Sigmoid colon (tissue), 7 donors: ENCODE data around the gene SH2B3. TPM values are rescaled to one million over a fixed set of nuclear protein-coding genes. Genes with fewer than 3 reads are reported as not detected.

Source experiments
- DNase-seq: peaks from one replicate; pipeline ENCODE4 v3.0.0-alpha.2; 2019
- H3K27ac ChIP-seq, 4 donors: fragments of 200-600 bp; sonication (generic); one replicate each; pipeline ENCODE4 v1.5.1; 2016 to 2019; ENCODE audit warnings: mild to moderate bottlenecking in 1 of 4
- H3K27me3 ChIP-seq, 3 donors: fragments of 200-600 bp; sonication (generic); one replicate each; pipeline ENCODE4 v1.5.1; 2019; ENCODE audit warnings: mild to moderate bottlenecking in 1 of 3
- H3K36me3 ChIP-seq, 4 donors: fragments of 200-600 bp; sonication (generic); one replicate each; pipeline ENCODE4 v1.5.1; 2016 to 2019
- H3K4me1 ChIP-seq, 4 donors: fragments of 200-600 bp; sonication (generic); one replicate each; pipeline ENCODE4 v1.5.1; 2017 to 2019
- H3K4me3 ChIP-seq, 4 donors: fragments of 200-600 bp; sonication (generic); one replicate each; pipeline ENCODE4 v1.5.1; 2017 to 2019; ENCODE audit warnings: mild to moderate bottlenecking in 2 of 4, moderate library complexity in 1 of 4
- H3K9me3 ChIP-seq, 4 donors: fragments of 200-600 bp in 3 of 4; sonication (generic) in 3 of 4; one replicate each; pipeline versions ENCODE4 v1.5.1 to v1.6.1; 2013 to 2019
- EP300 ChIP-seq, 4 donors: sonication (generic); formaldehyde crosslinking; IDR thresholded peaks; one replicate each; pipeline ENCODE4 v1.6.1; 2017; ENCODE audit warnings: antibody characterized with exemption in 4 of 4
- POLR2A ChIP-seq, 2 donors: fragments of 450-650 bp; IDR thresholded peaks; one replicate each; pipeline ENCODE4 v1.6.1; 2016; ENCODE audit warnings: antibody characterized with exemption in 2 of 2, mild to moderate bottlenecking in 2 of 2, moderate library complexity in 2 of 2
- POLR2AphosphoS5 ChIP-seq, 4 donors: sonication (generic); formaldehyde crosslinking; IDR thresholded peaks; one replicate each; pipeline ENCODE4 v1.6.1; 2017; ENCODE audit warnings: antibody characterized with exemption in 4 of 4
- WGBS, 2 donors: extraction: QIAGEN DNeasy Blood & Tissue Kit; methylation state at CpG; one replicate each; pipeline ENCODE4 v1.1.7; 2013; 5-methylcytosine and 5-hydroxymethylcytosine counted together
- intact Hi-C: fragments of 100-400 bp; cut with DNase I; formaldehyde crosslinking; loops from one replicate; pipeline ENCODE4 v1.15.1; 2023
- polyA plus RNA-seq, 3 donors: library from polyadenylated mRNA; stranded (reverse); fragments of 200-250 nt; gene quantifications; one replicate each; pipeline ENCODE4 v1.2.3, GENCODE V29; 2013
- total RNA-seq, 4 donors: library from RNA; depleted of rRNA; stranded (reverse); fragments of >200 nt; gene quantifications; one replicate each; pipeline ENCODE4 v1.1.0, GENCODE V29; 2016
- TF ChIP-seq, protein P1 (sequence below), 4 experiments: fragments of 450-650 bp in 3 of 4; fragments of 200-600 bp in 1 of 4; IDR thresholded peaks; one replicate each; pipeline ENCODE4 v1.5.1; 2016 to 2019; ENCODE audit warnings: antibody characterized with exemption in 4 of 4, mild to moderate bottlenecking in 3 of 4, moderate library complexity in 2 of 4
- donor health status: healthy with polysubstance abuse.
- donor health status: Bipolar disorder and iron deficiency.
- donor health status: healthy.

SH2B3 gene
- total and polyA plus RNA-seq, 7 donors: 10.4 to 32.5 (median 14.1) TPM

DNA sequence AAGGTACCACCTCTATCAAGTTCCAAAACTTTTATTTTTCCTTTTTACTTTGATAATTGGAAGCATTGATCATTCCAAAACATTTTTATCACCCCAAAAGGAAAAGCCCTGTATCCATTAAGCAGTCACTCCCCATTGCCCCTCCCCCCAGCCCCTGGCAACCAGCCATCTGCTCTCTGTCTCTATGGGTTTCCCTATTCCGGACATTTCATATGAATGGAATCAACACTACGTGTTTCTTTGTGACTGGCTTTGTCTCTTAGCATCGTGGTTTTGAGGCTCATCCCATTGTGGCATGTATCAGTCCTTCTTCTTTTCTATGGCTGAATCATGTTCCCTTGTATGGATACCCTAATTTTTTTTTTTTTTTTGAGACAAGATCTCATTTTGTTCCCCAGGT is 18.8 kb upstream of the SH2B3 start:
- DNase-seq: no peak
- H3K27me3 ChIP-seq: peaks cover 0 to 6% (median 0%) of the 10 kb centered on the region in 3 donors
- no peaks in the 10 kb centered on the region for H3K36me3 ChIP-seq
- H3K4me1 ChIP-seq: no peaks in the 10 kb centered on the region
- no peak for TF ChIP-seq POLR2A (IDR thresholded peaks at IDR 0.05)
- TF ChIP-seq, protein P1, sequence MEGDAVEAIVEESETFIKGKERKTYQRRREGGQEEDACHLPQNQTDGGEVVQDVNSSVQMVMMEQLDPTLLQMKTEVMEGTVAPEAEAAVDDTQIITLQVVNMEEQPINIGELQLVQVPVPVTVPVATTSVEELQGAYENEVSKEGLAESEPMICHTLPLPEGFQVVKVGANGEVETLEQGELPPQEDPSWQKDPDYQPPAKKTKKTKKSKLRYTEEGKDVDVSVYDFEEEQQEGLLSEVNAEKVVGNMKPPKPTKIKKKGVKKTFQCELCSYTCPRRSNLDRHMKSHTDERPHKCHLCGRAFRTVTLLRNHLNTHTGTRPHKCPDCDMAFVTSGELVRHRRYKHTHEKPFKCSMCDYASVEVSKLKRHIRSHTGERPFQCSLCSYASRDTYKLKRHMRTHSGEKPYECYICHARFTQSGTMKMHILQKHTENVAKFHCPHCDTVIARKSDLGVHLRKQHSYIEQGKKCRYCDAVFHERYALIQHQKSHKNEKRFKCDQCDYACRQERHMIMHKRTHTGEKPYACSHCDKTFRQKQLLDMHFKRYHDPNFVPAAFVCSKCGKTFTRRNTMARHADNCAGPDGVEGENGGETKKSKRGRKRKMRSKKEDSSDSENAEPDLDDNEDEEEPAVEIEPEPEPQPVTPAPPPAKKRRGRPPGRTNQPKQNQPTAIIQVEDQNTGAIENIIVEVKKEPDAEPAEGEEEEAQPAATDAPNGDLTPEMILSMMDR (IDR thresholded peaks at IDR 0.05): no peak
- intact Hi-C loops: no loop called here
- no peak overlapping the region for H3K27ac ChIP-seq
- no peaks in the 10 kb centered on the region for H3K9me3 ChIP-seq
- no peak overlapping the region for H3K4me3 ChIP-seq
- 34 to 50% methylated on average over 3 of the region's 3 CpGs for WGBS, 2 donors

DNA sequence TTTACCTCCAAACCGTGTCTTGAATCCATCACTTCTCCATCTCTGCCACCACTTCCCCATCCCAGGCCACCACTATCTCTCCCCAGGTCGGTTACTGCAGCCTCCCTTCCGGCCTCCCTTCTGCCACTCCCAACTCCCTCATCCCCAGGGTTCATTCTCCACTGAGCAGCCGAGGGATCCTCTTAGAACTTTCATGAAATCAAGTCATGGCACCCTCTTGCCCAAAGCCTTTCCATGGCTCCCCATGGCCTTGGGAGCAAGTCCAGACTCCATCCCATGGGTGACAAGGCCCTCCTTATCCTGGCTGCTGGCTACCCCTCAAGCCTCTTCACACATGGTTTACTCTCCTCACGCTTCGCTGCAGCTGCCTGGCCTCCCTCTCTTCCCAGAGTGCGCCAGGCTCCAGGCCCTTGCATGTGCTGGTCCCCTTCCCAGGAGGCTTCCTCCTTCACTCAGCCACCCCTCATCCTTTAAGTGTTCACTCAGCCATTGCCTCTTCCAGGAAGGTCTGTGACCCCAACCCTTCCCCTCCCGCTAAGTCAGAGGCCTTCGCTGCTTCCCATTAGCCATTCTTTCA is 17.9 kb upstream of the SH2B3 start:
- Histone ChIP-seq H3K36me3 (no peaks in the 10 kb centered on the region), H3K9me3 (no peaks in the 10 kb centered on the region), H3K27me3 (peaks cover 0 to 6% (median 0%) of the 10 kb centered on the region in 3 donors), H3K4me3 (no peak overlapping the region), H3K4me1 (no peaks in the 10 kb centered on the region), H3K27ac (no peak overlapping the region)
- no peak for DNase-seq
- WGBS, 2 donors: 85 to 86% methylated on average over 9 of the region's 9 CpGs
- no peak for TF ChIP-seq POLR2AphosphoS5 (IDR thresholded peaks at IDR 0.05)
- TF ChIP-seq, protein P1 (IDR thresholded peaks at IDR 0.05): no peak
- no peak for TF ChIP-seq POLR2A (IDR thresholded peaks at IDR 0.05)
- TF ChIP-seq EP300 (IDR thresholded peaks at IDR 0.05): no peak
- intact Hi-C loops: no loop called here

- Histone ChIP-seq H3K27me3 (peaks cover 0 to 6% (median 0%) of the 10 kb centered on the region in 3 donors), H3K4me3 (no peak overlapping the region), H3K27ac (no peak overlapping the region), H3K36me3 (no peaks in the 10 kb centered on the region), H3K9me3 (no peaks in the 10 kb centered on the region), H3K4me1 (no peaks in the 10 kb centered on the region)
- TF ChIP-seq, protein P1 (IDR thresholded peaks at IDR 0.05): no peak
- no peak for TF ChIP-seq EP300 (IDR thresholded peaks at IDR 0.05)
- intact Hi-C loops: no loop called here
- no peak for DNase-seq
- 73 to 75% methylated on average over 7 of the region's 7 CpGs for WGBS, 2 donors
Measured at GRCh38 chr12:111389635-111390034, 16.1 kb upstream of the SH2B3 start.

GRCh38 chr12:111390910-111391309 is 14.8 kb upstream of the SH2B3 start:
- intact Hi-C loops: no loop called here
- no peak for DNase-seq
- Histone ChIP-seq H3K4me1 (no peaks in the 10 kb centered on the region), H3K9me3 (no peaks in the 10 kb centered on the region), H3K27ac (no peak overlapping the region), H3K4me3 (no peak overlapping the region), H3K36me3 (no peaks in the 10 kb centered on the region), H3K27me3 (peaks cover 0 to 6% (median 0%) of the 10 kb centered on the region in 3 donors)
- 81 to 87% methylated on average over 9 of the region's 9 CpGs for WGBS, 2 donors
- TF ChIP-seq, protein P1 (IDR thresholded peaks at IDR 0.05): no peak
- no peak for TF ChIP-seq EP300 (IDR thresholded peaks at IDR 0.05)
- TF ChIP-seq POLR2A (IDR thresholded peaks at IDR 0.05): no peak

- Histone ChIP-seq H3K36me3 (no peaks in the 10 kb centered on the region), H3K27ac (no peak overlapping the region), H3K9me3 (no peaks in the 10 kb centered on the region), H3K27me3 (peaks cover 0 to 6% (median 0%) of the 10 kb centered on the region in 3 donors), H3K4me3 (no peak overlapping the region), H3K4me1 (peaks cover 0 to 19% (median 12%) of the 10 kb centered on the region in 4 donors)
- peak in 1 of 4 donors; percentile 25 for TF ChIP-seq POLR2AphosphoS5 (IDR thresholded peaks at IDR 0.05)
- TF ChIP-seq, protein P1 (IDR thresholded peaks at IDR 0.05): no peak
- peak; percentile 83 for DNase-seq
- intact Hi-C loops: no loop called here
- 81 to 88% methylated on average over 8 of the region's 8 CpGs for WGBS, 2 donors
Measured at GRCh38 chr12:111393700-111394300, 11.9 kb upstream of the SH2B3 start.
